GM21529 (cell line): ENCODE results near the gene MAPK8IP2.
"Not testable (repeated sequence)": the region's sequence is repeated elsewhere in the genome, so short reads cannot be mapped to it uniquely, and the experiment has no call there.

Experiments used
- ATAC-seq: cut with Tn5 transposase; IDR thresholded peaks from one replicate; pipeline ENCODE4 v1.9.1; 2021; ENCODE audit not compliant: unreplicated experiment

MAPK8IP2 gene

DNA sequence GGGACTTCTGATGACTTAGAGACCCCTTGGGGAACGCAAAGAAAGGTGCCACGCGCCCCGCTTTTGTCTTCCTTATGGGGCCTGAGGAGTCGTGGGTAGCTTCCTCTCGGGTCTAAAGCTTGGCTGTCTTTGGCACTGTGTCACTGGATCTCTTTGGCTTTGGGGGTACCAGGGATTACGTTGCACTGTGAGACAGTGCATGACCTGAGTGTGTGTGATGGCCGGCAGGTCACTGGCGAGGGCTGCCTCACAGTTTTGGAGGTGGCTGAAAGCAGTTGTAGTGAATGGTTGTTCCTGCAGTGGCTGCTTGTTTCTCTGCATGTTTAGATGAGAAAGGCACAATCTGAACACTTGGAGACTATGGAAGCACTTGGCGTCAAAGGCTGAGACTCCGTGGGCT is 33.2 kb downstream of the MAPK8IP2 start:
- ATAC-seq: no peak

DNA sequence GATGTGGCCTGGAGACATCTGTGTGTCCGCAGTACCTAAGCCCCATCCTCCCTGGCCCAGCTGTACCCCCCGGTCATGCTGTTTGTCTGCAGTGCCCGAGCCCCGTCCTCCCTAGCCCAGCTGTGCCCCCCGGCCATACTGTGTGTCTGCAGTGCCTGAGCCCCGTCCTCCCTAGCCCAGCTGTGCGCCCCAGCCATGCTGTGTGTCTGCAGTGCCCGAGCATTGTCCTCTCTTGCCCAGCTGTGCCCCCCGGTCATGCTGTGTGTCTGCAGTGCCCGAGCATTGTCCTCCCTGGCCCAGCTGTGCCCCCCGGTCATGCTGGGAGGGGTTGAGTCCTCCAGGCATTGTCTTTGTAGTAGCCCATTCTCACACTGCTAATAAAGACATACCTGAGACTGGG is 35.0 kb downstream of the MAPK8IP2 start:
- ATAC-seq: no peak

DNA sequence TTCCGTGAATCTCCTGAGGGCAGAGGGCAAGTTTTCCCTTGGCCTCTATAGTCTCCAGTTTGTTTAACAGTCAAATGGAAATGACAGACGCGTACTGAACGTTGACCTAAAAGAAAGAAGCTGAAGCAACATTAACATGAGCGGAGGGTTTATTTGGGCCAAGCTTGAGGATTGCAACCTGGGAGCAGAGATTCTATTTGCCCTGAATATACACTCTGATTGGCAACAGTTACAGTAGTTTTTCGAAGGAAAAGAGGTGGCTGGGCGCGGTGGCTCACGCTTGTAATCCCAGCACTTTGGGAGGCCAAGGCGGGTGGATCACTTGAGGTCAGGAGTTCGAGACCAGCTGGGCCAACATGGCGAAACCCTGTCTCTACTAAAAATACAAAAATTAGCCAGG is 39.7 kb downstream of the MAPK8IP2 start:
- not testable (repeated sequence) for ATAC-seq

DNA sequence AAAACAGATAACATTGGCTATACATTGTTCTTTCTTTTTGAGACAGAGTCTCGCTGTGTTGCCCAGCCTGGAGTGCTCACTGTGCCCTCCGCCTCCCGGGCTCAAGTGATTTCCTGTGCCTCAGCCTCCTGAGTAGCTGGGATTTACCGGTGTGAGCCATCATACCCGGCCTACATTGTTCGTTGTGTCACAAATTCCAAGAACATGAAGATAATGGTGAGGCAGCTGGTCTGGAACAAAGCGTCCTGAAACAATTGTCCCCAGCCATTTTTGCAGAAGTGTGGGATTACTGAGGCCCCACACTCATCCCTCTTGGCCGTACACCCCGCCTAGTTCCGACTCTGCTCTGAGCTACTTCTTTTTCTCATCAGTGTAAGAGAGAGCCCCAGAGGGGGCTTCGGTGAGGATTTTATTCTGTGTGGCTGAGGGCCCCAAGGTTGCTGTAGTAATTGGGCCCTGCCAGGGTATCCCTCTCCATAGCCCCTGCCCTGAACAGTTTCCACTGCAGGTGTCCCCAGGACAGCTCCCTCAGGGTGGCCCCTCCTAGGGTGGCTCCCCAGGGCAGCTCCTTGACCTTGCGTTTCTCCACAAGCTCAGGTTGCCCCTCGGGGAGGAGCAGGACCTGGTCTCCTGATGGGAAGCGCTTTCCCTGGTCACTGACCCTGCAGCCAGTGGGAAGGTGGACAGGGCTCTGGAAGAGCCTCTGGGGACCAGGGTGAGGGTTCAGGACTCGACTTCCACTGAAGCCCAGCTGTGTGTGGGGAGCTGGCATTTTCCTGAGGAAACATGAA is 40.5 kb downstream of the MAPK8IP2 start:
- ATAC-seq: no peak

DNA sequence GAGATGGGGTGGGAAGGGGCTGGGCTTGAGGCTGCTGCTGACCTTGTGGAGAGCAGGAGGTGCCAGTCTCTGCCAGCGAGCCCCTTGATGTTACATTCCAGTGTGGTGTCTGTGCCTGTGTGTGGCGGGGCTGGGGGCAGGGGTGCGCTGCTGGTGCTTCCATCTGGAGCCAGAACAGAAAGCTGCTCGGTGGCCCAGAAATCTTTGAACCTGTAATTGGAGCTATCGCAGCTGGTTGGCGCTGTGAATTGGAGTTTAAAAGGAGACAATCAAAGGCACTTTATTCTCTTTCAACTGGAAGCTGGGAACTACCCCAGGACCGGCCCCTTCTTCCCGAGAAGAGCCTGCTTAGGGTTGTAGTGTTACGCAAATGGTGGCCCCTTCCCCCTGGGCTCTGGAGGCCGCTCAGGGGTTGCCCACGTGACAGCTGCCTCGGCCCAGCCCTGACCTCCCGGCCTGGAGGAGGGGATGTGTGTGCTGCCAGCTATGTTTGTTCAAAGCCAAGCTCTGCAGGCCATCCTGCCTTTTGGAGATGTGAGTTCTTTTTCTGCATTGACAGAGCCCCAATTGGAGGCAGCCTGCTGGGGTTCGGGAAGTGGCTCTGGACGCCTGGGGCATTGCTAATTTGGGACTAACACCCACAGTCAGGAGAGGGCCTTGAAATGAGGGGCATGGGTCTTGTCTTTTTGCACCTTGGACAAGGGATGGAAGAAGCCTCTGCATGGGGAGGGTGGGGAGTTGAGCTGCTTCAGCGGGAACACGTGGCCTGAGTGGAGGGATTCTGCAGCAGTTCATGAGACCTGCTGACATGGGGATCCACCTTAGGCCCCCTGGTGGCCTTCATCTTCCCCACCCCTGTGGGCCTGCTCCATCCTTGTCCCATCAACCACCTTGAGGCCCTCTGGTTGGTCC is 41.4 kb downstream of the MAPK8IP2 start:
- no peak for ATAC-seq

DNA sequence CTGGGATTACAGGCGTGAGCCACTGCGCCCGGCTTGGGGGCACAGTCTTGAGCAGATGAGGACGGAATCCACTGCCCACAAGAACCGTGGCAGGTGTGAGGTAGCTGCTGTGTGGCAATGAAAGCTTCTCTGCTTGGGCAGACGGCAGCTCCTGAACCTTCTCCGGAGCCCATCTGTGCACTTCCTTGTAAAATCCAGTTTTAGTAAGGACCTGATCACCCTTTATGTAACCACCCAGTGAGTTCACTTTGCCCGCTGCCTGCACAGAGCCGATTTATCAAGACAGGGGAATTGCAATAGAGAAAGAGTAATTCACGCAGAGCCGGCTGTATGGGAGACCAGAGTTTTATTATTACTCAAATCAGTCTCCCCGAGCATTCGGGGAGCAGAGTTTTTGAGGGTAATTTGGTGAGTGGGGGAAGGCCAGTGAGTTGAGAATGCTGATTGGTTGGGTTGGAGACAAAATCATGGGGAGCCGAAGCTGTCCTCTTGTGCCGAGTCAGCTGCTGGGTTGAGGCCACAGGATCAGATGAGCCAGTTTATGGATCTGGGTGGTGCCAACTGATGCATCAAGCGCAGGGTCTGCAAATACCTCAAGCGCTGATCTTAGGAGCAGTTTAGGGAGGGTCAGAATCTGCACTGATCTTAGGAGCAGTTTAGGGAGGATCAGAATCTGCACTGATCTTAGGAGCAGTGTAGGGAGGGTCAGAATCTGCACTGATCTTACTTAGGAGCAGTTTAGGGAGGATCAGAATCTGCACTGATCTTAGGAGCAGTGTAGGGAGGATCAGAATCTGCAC is 42.6 kb downstream of the MAPK8IP2 start:
- ATAC-seq: not testable (repeated sequence)

DNA sequence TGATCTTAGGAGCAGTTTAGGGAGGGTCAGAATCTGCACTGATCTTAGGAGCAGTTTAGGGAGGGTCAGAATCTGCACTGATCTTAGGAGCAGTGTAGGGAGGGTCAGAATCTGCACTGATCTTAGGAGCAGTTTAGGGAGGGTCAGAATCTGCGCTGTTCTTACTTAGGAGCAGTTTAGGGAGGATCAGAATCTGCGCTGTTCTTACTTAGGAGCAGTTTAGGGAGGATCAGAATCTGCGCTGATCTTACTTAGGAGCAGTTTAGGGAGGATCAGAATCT is 43.2 kb downstream of the MAPK8IP2 start:
- ATAC-seq: not testable (repeated sequence)

DNA sequence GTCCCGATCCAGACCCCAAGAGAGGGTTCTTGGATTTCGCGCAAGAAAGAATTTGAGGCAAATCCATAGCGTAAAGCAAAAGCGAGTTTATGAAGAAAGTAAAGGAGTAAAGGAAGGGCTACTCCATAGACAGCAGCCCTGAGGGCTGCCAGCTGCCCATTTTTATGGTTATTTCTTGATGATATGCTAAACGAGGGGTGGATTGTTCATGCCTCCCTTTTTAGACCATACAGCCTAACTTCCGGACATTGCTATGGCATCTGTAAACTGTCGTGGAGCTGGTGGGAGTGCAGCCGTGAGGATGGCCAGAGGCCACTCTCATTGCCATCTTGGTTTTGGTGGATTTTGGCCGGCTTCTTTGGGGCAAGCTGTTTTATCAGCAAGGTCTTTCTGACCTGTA is 52.7 kb downstream of the MAPK8IP2 start:
- no peak for ATAC-seq

DNA sequence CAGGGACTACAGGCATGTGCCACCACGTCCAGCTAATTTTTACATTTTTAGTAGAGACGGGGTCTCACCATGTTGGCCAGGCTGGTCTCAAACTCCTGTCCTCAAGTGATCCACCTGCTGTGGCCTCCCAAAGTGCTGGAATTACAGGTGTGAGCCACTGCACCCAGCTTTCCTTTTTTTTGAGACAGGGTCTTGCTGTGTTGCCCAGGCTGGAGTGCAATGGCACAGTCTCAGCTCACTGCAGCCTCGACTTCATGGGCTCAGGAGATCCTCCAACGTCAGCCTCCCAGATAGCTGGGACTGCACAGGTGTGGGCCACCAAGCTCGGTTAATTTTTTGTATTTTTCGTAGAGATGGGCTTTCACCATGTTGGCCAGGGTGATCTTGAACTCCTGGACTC is 54.1 kb downstream of the MAPK8IP2 start:
- not testable (repeated sequence) for ATAC-seq

DNA sequence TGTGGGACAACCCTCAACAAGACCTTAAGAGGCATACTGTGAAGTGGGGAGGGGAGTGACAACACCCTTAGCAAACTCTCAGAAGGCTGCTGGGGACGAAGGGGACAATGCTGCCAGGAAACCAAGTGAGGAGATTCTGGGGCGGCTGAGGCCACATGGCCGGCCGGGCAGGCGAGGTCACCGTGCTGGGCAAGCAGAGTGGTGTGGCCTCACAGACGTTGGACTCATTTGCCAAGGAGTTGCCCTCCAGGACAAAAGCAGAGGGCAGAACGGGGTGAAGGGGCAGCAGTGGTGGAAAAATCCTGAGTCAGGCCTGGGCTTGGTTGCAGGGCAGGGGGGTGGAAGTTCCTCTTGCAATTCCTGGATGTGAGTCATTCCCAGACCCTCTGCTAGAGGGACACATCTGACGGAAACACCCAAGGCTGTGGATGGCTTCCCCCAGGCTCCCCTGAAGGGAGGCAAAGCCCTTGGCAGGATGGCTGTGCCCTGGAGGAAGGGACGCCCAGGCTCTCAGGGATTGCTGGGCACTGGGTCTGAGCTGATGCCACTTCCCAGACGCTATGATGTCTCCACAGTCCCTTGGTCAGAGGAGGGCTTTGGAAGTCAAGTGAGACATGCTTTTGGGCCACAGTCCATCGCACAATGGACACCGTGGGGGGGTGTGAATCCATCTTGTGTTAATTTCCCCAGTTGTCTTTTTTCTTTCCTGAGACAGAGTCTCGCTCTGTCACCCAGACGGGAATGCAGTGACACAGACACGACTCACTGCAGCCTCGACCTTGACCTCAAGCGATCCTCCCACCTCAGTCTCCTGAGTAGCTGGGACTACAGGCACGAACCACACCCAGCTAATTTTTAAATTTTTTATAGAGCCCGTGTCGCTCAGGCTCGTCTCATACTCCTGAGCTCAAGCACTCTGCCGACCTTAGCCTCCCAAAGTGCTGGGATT is 55.8 kb downstream of the MAPK8IP2 start:
- ATAC-seq: no peak

DNA sequence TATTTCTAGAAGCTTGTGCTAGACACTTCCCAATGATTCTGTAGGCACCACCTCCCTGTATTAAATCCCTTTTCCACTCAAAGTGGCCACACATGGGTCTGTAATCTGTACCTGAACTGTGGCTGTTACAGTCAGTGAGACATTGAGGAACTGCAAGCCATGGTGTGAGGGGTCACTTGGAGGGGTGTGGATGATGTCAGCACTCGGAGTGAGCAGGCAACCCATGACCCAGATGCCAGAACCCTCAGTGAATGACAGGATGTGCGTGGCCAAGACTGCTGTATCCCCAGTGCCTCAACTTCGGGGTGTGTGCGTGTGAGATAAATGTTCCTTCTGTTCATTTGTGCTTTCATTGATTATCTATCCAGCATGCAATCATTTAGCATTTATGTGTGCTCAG is 57.3 kb downstream of the MAPK8IP2 start:
- ATAC-seq: no peak

DNA sequence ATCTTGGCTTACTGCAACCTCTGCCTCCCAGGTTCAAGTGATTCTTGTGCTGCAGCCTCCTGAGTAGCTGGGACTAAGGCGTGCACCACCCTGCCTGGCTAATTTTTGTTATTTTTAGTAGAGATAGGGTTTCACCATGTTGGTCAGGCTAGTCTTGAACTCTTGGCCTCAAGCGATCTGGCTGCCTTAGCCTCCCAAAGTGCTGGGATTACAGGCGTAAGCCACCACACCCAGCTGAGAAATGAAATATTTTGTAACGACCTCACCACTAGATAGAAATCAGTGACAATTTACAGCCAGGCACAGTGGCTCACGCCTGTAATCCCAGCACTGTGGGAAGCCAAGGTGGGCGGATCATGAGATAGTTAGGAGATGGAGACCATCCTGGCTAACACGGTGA is 59.1 kb downstream of the MAPK8IP2 start:
- ATAC-seq: not testable (repeated sequence)

DNA sequence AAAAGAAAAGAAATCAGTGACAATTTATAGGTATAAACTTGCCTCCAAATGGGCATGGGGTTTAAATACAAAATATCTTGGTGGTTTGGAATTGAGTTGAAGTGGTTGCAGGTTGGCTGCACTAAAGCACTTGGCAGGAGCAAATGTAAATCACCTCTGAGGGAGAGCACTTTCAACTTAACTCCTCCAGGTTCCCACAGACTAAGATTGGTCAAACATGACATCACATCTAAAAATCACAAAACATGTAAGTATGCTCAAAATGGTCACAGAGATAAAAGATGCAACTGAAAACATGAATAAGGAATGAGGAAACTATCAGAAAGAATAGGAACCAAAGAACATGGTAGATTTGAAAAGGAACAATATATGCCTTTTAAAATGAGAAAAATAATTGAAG is 59.7 kb downstream of the MAPK8IP2 start:
- no peak for ATAC-seq
